ENCODE data around the gene SP4.

SP4 gene

DNA sequence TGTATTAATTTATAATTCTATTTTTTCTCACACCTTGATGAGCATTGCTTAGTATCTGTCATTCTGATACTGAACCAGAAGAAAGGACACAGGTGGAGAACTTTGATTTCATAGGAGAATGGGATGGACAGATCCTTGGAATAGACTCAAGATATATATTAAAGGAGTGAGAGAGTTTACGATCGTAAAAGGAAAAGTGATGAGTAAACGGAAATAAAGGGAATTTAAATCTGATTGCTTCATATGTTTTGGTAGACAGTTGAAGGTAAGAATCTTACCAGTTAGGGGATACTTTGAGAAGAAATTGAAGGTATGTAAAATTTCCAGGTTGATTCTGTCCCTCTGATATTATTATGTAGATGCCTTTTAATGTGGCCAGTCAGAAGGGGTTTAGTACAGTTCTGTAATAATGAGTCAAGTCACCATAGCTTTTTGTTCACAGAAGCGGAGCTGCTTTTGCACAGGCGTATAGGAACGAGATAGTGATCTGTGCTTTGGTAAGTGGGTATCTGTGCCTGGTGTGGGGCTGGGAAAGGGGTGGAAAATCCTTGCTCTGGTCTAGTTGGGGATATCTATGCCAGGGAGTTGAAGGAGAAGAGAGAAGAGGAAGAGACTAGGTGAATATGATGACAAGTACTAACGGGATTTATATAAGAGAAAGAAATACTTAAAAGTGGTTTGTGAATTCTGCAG is 15.4 kb downstream of the SP4 start:
- no peak for DNase-seq (ENCODE audit: low spot score)

DNA sequence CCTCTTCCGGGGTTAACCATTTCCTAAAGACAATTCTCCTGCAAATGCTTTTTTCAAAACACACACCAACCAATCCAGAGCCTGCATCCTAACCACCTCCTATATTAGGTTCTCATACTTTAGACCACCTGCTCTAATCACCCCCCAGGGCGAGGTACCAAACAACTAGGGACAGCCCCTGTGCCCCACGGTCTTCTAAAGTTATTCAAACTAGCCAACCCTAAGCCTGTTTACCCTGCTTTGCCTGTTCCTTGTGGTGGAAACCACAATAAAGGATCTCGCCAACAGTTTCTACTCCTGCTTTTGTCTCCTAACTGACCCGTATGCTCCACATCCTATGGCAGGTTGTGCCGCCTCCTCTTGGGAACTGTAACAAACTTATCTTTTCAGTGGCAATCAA is 21.1 kb downstream of the SP4 start:
- no peak for DNase-seq (ENCODE audit: low spot score)

DNA sequence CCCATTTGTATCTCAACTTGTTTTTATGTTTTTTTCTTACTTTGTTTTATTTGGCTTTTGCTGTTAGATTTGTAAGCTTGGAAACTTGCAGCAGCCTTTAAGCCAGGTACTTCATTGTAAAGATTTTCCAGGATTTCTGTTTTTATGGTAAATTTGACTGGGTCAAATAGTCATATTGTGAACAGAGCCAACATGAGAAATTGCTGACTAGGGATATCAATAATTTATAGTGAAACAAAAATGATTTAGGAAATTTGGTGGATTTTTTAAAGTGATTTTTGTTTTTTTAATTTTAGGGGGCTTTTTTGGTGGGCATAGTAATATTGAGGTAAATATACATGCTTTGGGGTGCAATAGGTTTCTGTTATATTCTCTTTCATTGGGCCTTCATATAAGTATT is 22.2 kb downstream of the SP4 start:
- no peak for DNase-seq (ENCODE audit: low spot score)

DNA sequence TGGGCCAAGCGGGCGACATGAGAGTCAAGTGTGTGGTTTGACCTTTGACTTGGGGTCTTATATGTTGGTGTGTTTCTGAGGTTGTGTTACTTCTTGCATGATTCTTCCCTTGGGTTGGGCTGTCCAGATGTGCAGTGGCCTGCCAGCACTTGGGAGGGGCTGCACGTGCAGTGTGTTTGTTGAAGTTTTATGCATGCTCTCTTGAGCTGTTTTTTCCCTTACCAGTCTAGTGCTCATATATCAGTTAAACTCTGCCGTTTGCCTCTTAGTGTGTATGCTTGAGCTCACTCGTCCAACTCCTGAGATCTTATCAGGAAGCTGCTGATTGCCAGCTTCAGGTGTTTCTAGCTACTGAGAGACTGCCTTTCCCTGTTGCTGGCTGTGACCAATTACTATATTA is 23.1 kb downstream of the SP4 start:
- DNase-seq (ENCODE audit: low spot score) = no peak

DNA sequence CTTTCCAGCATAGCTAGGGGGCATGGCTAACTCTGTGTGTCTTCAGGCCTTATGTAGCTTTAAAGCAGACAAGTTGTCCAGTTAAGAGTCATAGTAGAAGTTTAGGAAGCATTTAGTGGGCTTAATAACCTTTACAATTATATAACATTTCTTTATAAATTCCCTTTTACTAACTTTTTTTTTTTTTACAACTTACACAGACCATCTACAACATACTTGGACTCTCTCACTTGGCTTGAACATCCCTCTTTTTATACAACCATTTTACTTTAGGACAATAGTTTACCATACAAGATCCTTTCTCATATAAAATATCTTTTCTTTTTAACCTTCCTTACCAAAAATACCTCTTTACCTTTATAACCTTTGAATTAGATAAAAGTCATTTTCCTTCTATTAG is 26.3 kb downstream of the SP4 start:
- no peak for DNase-seq (ENCODE audit: low spot score)

DNA sequence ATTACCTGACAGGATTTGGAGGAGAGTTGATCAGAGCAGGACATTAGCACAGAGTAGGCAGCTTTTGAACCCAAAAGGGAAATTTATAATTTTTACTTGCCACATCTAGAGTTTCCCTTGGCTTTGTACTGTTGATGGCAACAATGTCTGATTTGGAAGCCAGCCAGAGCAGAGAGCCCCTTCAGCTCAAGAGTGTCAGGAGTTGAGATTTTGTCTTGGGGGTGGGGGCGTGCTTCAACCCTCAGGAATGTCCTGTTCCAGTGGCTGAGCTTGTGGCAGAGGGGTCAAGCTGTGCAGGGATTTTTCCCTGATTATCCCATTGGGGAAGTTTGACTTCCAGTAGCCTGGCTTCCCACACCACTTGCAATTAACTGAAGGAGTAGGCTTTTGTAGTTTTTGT is 27.0 kb downstream of the SP4 start:
- DNase-seq (ENCODE audit: low spot score) = no peak

DNA sequence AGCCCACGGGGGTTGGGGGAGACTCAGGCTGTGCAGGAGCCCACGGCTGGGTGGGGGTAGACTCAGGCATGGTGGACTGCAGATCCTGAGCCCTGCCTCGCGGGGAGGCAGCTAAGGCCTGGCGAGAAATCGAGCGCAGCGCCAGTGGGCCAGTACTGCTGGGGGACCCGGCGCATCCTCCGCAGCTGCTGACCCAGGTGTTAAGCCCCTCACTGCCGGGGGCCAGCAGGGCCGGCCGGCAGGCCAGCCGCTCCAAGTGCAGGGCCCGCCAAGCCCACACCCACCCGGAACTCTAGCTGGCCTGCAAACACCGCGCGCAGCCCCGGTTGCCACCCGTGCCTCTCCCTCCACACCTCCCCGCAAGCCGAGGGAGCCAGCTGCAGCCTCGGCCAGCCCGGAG is 33.4 kb downstream of the SP4 start:
- no peak for DNase-seq (ENCODE audit: low spot score)

DNA sequence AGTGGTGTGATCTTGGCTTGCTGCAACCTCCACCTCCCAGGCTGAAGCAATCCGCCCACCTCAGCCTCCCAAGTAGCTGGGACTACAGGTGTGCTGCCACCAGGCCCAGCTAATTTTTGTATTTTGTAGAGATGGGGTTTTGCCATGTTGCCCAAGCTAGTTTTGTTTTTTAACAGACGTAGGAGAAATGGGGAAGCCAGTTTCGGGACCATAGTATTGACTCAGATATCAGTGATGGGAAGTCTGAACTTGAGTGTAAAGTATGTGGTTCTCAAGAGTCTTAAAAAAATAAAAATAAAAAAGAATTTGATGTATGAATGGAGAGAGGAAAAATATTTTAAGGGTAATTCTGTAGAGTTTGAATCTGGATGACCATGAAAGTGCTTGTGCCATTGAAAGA is 34.2 kb downstream of the SP4 start:
- DNase-seq (ENCODE audit: low spot score) = no peak

DNA sequence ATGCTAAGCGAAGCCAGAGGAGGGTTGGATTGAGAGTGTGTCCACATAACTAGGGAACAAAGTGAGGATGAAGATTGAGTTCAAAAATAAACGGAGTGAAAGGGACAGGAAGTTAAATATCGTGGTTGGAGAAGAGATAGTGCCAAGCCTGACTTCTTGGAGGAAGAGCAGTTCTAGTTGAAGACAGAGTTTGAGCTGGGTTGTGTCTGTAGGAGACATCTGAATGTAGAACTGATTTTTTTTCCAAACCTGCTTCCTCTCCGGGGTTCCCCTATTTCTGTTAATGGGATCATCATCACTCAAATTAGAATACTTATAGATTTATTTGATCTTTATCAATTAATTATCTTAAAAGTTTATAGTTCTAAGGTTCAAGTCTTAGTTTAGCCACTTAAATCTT is 35.6 kb downstream of the SP4 start:
- no peak for DNase-seq (ENCODE audit: low spot score)

DNA sequence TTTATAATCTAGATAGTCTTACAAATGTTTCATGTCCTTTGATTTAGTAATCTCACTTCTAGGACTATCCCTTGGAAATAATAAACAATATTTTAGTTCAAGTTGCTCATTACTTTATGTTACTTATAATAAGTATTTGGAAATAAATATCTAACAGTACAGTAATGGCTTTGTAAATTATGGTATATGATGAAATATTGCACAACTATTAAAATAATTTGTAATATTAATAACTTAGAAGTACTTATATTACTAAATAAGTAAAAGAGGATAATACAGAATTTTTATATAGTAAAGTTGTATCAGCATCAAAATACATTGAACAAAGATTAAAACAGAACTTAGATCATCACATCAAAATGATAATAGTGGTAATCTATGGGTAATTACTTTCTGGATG is 41.1 kb downstream of the SP4 start:
- no peak for DNase-seq (ENCODE audit: low spot score)

DNA sequence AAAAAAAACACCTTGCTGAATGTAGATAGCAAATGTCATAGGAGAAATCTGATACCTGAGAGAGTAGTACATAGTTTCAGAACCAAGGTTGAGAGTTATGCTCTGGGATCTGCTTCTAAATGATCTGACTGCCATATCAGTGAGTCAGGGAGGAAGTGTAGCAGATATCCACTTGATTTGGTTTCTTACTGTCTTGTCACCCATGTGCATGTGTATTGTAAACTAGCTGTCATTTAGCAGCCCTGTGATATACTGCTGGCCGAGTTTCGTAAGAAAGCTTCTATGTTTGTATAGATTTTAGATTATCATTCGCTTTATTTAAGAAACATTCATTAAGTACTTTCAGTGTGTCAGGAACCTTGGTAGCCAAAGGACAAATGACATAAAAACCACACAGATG is 42.0 kb downstream of the SP4 start:
- no peak for DNase-seq (ENCODE audit: low spot score)

DNA sequence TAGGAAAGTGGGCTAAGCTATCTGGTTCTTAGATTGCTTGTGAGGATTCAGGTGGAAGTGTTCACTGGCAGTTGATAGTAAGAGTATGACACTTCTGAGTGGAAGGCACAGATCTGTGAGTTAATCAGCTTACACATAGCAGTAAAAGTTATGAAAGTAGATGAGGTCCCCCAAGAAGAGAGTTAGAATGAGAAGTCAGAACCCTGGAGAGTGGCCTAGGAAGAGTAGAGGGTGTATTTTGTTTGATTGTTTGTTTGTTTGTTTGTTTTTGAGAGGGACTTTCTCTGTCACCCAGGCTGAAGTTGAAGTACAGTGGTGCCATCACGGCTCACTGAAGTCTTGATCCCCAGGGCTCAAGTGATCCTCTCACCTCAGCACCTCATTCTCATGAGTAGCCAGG is 44.1 kb downstream of the SP4 start:
- no peak for DNase-seq (ENCODE audit: low spot score)

DNA sequence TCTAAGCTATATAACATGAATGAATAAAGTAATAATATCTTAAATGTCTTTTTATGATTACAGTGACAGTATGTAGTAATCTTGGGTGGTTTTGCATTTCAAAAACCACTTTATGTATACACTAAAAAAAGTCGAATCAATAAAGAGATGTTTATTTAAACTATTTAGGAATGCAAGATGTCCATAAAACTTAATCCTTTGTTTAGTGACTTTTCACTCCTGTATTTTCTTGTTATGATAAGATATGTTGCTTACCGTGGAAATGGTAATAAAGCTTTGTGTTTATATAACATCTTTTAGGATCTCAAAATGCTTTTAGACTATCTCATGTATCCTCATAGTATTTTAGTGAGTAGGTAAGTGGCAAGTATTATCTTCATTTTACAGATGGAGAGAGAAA is 48.5 kb downstream of the SP4 start:
- DNase-seq (ENCODE audit: low spot score) = no peak

DNA sequence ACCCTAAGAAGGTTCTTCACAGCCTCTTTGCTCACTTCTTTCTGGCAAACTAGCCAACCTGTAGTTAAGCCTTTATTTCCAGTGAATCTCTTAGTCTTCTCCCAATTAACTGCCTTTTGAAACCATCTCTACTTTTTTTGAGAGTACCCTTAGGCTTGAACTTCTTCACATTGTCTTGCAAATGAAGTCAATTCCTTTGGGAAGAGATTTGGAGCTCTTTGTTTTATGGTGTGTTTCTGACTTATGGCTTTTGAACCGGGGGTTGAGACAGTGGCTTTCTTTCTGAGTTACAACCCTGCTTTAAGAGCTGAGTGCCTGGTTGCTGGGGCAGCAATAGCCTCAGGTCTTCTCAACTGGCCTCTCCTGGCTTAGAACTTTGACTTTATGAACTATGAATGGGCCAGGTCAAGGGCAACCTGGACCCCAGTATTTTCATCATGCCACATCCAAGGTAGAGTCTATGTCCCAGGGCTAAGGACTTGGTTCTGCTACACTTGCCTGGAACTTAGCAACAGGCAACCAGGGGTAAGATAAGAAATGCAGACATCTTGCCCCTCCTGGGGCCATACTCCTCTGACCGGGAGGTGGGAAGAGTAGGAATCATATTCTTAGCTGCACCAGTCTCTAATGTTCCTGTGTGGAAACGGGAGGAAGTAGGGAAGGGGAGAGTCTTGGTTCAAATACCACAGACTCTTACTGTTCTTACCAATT is 53.0 kb downstream of the SP4 start:
- DNase-seq (ENCODE audit: low spot score) = no peak

DNA sequence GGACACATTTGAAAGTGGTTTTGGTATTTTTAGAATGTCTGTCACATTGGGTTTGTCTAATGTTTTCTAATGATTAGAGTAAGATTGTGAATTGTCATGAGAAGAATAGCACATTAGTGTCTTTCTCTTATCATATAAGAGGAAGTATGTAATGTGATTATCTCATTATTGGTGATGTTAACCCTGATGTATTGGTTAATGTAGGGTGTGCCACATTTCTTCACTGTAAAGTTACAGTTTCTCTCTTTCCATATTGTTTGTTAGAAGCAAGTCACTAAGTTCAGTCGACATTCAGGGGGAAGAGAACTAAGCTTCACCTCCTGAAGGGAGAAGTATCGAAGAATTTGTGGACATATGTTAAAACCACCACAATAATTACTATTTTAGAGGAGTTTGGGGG is 58.6 kb downstream of the SP4 start:
- no peak for DNase-seq (ENCODE audit: low spot score)

DNA sequence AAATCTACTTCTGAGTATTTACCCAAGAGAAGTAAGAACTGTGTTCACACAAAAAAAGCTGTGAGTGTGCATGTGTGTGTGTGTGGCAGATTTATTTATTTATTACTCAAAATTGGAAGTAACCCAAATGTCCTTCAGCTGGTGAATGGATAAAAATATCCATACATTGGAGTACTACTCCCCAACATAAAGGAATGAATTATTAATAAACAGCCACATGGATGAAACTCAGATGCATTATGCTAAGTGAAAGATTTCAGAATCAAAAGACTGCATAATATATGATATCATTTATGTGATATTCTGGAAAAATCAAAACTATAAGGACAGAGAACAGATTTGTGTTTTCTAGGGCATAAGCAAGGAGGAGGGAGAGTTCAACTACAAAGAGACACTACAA is 67.8 kb downstream of the SP4 start:
- no peak for DNase-seq (ENCODE audit: low spot score)

DNA sequence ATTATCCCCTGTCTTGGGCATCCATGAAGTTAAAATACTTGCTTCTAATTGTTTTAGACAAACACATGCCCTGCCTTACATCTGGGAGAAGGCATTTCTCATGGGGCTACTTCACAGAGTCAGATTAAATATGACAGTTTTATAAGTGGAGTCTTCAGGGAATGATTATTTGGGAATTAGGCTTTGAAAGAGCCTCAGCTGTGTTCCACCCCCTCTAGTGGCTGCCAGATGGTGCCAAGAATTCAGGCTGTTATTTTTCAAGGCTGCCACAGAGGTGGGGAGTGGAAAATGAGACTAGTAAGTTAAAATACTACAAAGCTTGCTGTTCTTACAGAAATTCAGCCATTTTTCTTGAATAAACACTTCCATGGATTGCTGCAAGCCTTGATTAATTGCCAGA is 69.2 kb downstream of the SP4 start:
- no peak for DNase-seq (ENCODE audit: low spot score)

DNA sequence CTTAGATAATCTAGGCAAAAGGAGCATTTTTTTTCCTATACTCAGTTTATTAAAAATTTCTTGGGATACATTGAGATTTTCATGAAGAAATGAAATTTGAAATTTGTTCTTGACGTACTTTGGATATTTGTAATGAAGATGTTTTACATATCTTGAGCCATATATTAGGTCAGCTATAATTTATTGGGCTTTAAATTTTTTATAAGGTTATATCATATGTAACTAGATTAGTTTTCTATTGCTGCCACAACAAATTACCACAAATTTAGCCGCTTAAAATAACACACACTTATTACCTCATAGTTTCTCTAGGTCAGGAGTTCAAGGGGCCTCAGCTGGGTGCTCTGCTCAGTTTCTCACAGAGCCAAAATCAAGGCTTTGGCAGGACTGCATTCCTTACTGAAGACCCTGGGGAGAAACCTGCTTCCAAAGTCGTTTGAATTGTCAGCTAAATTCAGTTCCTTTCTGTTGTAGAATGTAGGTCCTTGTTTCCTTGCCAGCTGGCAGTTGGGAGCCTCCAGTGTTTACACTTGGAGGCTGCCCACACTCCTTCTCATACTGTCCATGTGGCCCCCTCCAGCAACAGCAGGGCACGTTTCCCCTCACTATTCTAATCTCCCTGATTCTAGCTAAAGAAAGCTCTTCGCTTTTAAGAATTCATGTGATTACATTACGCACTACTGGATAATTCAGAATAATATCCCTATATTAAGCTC is 72.4 kb downstream of the SP4 start:
- no peak for DNase-seq (ENCODE audit: low spot score)

DNA sequence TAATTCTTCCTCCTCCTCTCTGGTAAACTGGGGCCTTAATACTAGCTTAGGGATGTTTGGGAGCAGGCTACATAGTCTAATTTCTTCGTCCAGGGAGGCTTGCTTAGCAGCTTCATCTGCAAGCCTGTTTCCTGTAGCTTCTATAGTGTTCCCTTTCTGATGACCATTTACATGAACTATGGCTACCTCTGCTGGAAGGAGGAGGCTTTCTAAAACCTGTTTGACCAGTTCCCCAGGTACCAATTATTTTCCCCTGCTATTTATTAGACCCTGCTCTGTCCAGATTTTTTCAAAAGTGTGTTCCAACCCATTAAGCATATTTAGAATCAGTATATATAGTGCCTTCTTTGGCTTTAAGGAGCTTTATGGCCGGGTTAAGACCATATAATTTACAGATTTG is 76.1 kb downstream of the SP4 start:
- no peak for DNase-seq (ENCODE audit: low spot score)

DNA sequence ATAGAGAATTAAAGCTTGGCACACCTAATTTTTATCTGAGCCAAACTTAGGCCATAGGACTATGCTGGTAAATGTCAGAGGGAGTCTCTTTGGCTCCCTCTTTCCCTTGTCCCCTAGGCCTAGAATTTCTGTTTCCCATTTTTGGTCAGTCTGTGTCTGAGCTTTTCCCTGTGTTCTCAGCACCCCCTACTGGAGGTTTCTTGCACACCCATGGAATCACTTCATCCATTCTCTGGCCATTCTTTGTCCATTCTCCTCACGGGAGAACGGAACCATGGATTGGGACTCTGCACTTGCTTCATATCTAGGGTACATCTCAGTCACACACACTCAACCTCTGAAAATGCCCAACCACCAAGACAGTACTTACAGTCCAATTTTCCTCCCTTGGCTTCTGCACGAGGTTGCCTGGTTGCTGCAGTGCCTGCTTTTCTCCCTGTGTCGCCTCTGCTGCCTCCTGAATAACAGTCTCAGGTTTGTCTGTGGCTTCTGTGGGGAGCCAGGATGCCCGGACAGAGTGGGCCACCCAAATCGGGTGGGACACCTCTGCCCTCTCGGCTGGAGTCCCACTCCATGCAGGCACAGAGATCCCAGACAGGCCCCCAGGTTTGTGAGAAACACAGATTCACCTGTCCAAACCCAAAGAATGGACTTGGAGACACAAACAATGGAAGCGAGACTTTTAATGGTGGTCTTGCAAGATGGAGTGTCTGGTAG is 79.9 kb downstream of the SP4 start:
- no peak for DNase-seq (ENCODE audit: low spot score)

DNA sequence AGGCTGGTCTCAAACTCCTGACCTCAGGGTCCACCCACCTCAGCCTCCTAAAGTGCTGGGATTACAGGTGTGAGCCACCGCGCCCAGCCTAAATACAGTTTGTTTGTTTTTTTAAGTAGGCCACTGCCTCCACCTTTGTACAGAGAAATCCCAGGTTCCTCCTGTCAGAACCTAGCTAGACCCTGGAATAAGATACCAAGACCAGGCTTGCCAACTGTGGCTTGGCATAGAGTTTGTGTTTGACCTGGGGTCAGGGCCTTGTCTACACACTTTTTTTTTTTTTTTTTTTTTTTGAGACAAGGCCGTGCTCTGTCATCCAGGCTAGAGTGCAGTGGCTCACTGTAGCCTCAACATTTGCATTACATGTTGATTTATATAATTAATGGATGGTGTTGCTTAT is 80.7 kb downstream of the SP4 start:
- DNase-seq (ENCODE audit: low spot score) = no peak

DNA sequence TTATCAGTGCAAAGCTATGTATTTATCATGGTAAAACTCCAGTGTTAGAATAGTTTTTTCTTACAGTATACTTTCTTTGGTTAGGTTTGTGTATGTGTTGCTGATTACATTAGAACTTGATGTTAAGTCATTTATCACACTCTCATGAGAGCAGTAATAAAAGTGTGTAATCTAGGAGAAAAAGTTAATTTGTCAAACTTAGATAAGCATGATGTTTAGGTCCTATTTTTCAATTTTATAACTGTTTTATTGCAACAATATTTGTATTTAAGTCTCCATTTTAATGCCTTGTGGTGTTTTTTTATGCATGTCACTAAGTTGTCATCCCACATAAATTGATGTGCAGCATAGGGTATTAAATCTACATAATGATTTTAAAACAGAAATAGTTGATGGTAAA is 86.2 kb downstream of the SP4 start:
- no peak for DNase-seq (ENCODE audit: low spot score)

DNA sequence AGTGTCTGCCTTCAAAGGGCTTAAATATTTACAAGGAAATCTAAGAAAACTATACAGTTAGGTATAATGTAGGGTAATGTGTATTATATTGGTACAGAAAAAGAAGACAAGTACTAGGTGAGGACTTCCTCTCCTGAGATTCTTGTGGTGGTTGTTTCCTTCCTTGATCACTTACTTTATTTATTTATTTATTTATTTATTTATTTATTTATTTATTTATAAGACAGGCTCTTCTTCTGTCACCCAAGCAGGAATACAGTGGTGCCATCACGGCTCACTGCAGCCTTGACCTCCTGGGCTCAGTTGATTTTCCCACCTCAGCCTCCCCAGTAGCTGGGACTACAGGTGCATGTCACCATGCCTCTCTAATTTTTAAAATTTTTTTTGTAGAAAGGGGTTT is 96.8 kb downstream of the SP4 start:
- no peak for DNase-seq (ENCODE audit: low spot score)
